Skeletal muscle cell (primary cell): ENCODE results near the gene RIPK4.
"Not testable (repeated sequence)": the region's sequence is repeated elsewhere in the genome, so short reads cannot be mapped to it uniquely, and the experiment has no call there.

ENCODE experiments used
- DNase-seq: peaks from one replicate; pipeline ENCODE4 v3.0.0-alpha.2; 2010; ENCODE audit warnings: low read depth
- H3K4me3 ChIP-seq: 2 replicates; pipeline ENCODE4 v1.5.1; 2011; ENCODE audit warnings: low read depth, mild to moderate bottlenecking, control low read depth, low read length, moderate library complexity

RIPK4 gene

DNA sequence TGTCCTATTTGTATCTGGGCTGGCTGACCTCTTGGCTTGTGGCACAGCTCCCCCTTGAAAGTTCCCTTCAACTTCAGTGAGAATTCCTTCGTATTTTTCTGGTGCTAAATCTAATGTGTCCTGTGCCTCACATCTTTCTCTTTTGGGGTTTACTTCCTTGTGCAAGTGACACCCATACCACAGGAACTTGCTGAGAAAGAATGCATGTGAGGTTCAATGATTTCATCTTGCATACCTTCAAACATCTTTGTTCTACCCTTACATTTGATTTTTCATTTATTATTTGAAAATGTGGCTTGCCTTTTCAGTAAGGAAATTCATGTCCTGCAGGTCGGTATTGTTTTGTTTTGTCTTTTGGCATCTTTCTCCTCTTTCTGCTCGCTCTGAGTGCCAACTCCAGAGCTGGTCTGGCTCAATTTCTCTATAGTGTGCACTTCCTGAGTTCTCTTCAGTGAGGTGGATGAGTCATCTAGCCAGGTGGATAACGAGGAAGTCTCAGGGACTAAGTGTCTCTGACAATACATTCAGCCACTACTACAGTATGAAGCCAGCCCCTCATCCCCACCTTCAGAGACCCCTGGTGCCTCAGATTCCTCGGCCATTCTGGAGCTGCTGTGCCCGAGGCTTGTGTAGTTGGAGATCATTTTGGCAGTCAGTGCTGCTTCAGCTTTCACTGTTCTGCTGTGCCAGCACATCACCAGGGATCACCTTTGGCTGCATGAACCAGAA lies 59.5 kb downstream of the RIPK4 start:
- no peak for DNase-seq
- H3K4me3 ChIP-seq: no peak overlapping the region

DNA sequence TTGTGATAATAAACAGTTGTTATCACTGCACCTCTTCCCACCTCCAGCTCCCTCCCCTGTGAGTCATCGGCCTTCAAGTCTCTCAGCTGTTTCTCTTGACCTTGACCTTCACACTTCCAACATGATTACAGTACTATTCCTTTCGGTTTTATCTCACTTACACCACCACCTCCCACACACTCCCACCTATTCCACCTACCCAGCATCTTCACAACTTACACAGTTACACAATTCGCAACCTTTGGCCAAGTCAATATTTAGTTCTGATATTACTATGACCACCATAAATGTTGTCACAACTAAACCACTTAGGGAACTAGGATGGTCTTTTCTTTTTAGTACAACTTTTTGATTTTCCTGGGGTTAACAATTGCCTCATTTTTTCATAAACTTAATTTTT lies 60.2 kb downstream of the RIPK4 start:
- no peak for DNase-seq
- H3K4me3 ChIP-seq: no peak overlapping the region

DNA sequence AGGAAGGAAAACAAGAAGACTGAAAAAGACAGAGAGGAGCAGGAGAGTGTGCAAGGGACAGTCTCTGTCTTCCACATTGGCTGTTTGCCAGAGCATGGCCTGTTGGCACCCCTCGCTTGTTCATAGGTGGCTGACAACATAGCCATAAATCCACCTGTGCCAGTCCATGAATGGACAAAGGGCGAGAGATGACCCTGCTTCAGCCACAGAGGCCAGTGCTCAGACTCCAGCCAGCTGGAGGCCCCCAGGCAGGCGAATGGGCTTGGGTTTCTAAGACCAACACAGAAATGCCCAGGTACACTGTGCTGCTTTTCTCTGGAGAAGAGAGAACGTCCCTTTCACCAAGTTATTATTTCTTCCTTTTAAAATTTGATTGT lies 60.6 kb downstream of the RIPK4 start:
- no peak overlapping the region for H3K4me3 ChIP-seq
- no peak for DNase-seq

DNA sequence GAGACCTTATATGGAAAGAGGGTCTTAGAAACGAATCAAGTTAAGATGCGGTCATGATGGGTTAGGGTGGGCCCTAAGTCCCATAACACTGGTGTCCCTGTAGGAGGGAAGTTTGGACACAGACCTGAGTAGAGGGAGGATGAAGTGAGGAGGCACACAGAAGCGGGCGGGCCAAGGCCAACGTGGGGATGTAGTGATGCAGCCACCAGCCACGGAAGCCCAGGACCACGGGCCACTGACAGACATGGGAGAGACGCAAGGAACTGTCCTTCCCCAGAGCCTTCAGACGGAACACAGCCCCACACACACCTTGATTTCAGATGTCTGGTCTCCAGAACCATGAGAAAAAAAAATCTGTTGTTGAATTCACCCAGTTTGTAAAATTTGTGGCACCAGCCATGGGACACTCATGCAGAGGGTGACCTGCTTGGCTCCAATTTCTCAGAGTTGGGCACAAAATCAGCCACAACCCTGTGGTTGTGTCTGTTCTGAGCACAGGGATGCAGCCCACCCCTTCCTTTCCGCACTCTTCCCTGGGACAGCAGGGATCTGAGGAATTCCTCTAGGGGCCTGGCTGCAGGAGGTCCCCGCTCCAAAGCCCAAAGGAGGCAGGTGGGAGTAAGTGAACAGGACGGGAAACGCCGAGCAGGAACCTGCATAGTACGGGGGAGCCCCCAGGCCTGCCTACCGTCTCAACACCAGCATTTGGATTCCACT lies 61.1 kb downstream of the RIPK4 start:
- H3K4me3 ChIP-seq: no peak overlapping the region
- DNase-seq: no peak

DNA sequence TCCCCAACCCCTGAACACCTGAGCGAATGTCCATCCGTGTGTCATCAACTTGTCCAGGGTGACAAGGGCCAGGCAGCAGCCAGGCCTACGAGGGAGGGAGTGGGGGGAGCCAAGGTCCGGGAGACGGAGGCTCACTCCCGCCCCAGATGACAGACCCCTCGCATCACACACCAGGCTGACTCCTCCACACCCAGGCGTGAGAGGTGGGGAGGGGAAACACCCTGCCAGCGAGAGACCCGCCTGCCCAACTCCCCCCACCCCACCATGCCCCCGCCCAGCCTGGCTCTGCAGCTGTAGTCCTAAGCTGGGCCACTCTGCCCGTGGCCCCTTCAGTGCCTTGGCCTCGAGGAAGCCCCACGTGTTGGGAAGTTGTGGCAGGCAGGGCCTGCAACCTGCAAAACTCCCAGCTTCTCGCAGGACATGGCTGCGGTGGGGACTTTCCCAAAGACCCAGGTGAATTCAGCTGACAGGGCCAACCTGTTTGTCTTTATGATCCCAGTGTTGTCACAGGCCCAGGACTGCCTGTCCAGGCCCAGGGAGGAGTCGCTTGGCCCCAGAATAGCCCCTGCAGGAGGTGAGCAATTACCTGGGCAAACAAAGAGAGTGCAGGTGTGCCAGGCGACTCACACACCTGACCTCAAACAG lies 62.9 kb downstream of the RIPK4 start:
- no peak for DNase-seq
- no peak overlapping the region for H3K4me3 ChIP-seq

DNA sequence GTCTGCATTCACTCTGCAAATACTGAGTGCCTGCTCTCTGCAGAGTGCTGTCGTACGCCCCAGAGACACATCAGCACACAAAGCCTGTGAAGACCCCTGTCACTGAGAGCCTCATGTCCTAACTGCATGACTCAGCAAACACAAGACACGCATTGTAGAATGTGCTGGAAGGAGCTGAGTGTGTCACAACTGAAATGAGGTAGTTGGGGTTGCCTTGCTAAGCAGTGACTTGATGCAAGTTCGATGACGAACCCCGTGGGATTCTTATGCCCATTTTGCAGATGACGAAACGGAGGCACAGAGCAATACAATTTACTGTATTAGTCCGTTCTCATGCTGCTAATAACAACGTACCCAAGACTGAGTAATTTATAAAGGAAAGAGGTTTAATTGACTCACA lies 65.1 kb downstream of the RIPK4 start:
- no peak overlapping the region for H3K4me3 ChIP-seq
- no peak for DNase-seq

DNA sequence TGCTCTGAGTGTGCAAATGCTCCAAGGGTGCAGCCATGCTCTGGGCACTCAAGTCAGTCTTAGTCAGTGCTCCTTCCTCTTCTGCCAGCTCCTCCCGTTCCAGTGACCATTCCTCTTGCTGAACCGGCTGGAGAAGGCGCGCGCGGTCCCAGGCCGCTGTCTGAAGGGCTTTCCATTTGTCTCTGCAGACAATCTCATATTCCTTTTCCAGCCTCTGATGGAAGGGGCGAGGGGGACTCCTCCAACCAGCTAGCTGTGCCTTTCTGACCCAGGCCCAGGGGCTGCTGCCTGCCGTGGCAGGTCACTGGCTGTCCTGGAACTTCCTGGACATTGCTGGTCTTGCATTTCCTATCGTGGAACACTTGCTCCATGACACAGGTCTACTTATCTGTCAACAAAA lies 67.5 kb downstream of the RIPK4 start:
- H3K4me3 ChIP-seq: no peak overlapping the region
- DNase-seq: no peak

DNA sequence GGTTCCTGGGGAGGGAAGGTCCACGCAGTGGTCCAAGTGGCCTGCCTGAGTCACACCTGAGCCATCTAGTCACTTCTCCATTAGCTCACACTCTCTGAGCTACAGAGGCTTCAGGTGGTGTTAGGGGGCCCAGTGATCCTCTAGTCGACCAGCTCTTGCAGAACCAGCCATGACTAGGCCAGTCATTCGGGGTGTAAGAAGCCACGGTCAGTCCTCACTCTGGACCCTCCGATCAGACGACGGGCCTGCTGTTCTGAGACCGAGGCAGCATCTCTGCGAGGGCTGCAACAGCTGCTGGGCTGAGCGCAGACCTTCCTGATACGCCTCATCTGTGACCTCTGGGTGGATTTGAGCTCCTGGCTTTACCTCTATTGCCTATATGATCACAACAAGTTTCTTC lies 68.8 kb downstream of the RIPK4 start:
- H3K4me3 ChIP-seq: no peak overlapping the region

DNA sequence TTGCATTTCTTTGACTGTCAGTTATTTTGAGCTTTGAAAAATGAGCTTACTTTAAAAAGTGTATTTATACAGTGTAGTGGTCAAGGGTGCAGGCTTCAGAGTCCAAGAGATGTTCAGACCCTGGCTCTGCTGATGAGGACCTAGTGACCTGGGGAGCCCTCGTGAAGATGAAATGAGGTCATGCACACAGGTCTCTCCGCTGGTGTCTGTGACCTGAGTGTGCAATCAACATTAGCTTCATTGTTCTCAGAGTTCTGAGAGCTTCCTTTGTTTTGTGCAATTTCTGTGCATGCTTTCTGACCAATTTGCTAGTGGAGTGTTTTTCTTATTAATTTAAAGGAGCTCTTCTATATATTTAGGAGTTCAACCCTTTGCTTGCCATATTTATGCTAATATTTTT lies 71.3 kb downstream of the RIPK4 start:
- no peak overlapping the region for H3K4me3 ChIP-seq
- no peak for DNase-seq

More for the DNA sequence above, 68.8 kb downstream of the RIPK4 start:
- DNase-seq: no peak

DNA sequence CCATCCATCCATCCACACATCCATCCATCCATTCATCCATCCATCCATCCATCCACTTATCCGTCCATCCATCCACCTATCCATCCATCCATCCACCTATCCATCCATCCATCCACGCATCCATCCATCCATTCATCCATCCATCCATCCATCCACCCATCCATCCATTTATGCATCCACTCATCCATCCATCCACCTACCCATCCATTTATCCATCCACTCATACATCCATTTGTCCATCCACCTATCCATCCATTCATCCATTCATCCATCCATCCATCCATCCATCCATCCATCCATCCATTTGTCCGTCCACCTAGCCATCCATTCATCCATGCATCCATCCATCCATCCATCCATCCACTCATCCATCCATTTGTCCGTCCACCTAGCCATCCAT lies 72.8 kb downstream of the RIPK4 start:
- DNase-seq, H3K4me3 ChIP-seq: not testable (repeated sequence)

DNA sequence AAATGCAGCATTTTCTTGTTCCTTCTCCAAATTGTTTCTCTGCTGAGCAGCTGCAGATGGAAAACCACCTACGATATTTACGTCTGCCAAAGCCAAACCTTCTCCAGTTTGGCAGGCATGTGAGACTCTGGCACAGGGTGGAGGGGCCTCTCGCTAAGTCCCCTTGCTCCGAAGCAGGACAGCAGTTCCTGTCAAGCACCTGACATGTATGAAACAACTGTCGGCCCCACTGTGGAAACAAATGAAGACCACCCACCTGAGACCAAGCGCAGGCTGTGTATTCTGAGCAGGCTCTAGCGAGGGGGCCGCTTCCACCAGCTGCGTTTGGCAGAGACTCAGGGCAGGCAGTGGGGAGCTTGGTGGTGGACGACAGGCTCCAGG lies 74.7 kb downstream of the RIPK4 start:
- H3K4me3 ChIP-seq: no peak overlapping the region
- no peak for DNase-seq

DNA sequence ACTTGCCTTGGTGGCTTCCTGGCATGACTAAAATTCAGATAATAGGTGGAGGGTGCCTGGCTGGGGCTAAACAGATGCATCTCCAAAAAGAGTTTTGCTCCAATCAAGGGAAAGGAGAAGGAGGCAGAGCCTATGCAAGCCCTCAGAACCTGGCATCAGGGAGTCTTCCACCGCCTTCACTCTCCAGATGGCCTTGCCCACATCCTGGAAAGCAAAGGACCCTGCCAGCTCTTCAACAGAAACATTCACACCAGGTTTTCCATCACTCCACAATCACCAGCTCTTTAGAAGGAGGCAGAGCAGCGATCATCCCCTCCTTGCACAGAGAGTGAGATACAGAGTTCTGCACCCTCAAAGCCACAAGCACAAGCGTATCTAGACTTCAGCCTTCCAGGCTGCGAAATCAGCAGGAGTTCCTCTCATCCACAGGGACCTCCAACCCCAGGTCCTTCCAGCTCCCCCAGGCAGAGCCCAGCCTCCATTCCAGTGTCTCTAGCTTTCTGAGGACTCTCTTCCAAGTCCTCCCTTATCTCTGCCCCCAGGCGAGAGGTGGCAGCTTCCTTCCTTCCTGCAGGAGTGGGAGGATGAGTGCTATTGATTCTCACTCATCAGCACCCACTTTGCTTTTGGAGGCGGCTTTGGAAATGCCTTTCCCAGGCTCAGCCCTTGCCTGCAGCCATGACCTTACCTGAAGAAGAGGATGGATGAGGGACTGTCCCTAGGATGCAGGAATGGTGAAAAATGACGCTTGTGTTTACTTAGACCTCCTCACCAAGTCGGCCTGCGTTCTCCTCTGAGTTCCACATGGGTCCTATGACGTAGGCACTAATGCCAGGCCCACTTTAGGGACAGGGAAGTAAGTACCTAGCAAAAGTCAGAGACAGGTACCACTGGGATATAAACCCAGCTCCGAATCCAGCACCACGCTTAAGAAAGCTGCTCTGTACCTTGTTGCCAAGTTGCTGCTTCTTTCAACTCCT lies 75.4 kb downstream of the RIPK4 start:
- H3K4me3 ChIP-seq: no peak overlapping the region
- DNase-seq: no peak
